Gastroesophageal sphincter (tissue), 3 donors: ENCODE measurements around the gene TMCC3.
"Not testable (repeated sequence)": the region's sequence is repeated elsewhere in the genome, so short reads cannot be mapped to it uniquely, and the experiment has no call there.

Experiments
- EP300 ChIP-seq: sonication (generic); formaldehyde crosslinking; IDR thresholded peaks from one replicate; pipeline ENCODE4 v1.6.1; 2017; ENCODE audit warnings: antibody characterized with exemption, mild to moderate bottlenecking
- POLR2A ChIP-seq, 2 donors: fragments of 450-650 bp; IDR thresholded peaks; one replicate each; pipeline ENCODE4 v1.6.1; 2017; ENCODE audit warnings: antibody characterized with exemption in 2 of 2, mild to moderate bottlenecking in 2 of 2, moderate library complexity in 1 of 2
- POLR2AphosphoS5 ChIP-seq: sonication (generic); formaldehyde crosslinking; IDR thresholded peaks from one replicate; pipeline ENCODE4 v1.6.1; 2017; ENCODE audit warnings: antibody characterized with exemption
- TF ChIP-seq, protein P1 (sequence below), 4 experiments: fragments of 200-600 bp in 2 of 4; fragments of 450-650 bp in 2 of 4; sonication (generic) in 1 of 4; IDR thresholded peaks; one replicate each; pipeline ENCODE4 v1.5.1; 2017 to 2019; ENCODE audit warnings: antibody characterized with exemption in 4 of 4, mild to moderate bottlenecking in 2 of 4, moderate library complexity in 2 of 4

DNA sequence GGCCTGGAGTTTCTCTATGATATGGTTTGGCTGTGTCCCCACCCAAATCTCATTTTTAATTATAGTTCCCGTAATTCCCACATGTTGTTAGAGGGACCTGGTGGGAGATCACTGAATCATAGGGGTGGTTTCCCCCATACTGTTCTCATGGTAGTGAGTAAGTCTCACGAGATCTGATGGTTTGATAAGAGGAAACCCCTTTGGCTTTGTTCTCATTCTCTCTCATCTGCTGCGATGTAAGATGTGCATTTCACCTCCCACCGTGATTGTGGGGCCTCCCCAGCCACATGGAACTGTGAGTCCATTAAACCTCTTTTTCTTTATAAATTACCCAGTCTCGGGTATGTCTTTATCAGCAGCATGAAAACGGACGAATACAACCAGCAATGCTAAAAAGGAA, 42.5 kb upstream of the TMCC3 start:
- TF ChIP-seq, protein P1, sequence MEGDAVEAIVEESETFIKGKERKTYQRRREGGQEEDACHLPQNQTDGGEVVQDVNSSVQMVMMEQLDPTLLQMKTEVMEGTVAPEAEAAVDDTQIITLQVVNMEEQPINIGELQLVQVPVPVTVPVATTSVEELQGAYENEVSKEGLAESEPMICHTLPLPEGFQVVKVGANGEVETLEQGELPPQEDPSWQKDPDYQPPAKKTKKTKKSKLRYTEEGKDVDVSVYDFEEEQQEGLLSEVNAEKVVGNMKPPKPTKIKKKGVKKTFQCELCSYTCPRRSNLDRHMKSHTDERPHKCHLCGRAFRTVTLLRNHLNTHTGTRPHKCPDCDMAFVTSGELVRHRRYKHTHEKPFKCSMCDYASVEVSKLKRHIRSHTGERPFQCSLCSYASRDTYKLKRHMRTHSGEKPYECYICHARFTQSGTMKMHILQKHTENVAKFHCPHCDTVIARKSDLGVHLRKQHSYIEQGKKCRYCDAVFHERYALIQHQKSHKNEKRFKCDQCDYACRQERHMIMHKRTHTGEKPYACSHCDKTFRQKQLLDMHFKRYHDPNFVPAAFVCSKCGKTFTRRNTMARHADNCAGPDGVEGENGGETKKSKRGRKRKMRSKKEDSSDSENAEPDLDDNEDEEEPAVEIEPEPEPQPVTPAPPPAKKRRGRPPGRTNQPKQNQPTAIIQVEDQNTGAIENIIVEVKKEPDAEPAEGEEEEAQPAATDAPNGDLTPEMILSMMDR (IDR thresholded peaks at IDR 0.05): not testable (repeated sequence)
- not testable (repeated sequence) for TF ChIP-seq POLR2AphosphoS5; POLR2A (IDR thresholded peaks at IDR 0.05); EP300
